ENCODE results near the gene DENR.

The DENR gene

GRCh38 chr12:122820138-122820537 is 67.5 kb downstream of the DENR start:
- H3K27ac ChIP-seq (replicated peaks) = peak overlapping the region; percentile 64
- H3K27me3 ChIP-seq (ENCODE audit: insufficient read depth, poor library complexity, severe bottlenecking) = no peaks in the 10 kb centered on the region
- H3K4me3 ChIP-seq (replicated peaks; ENCODE audit: insufficient read depth, low read length) = no peak overlapping the region
- peak in 1 of 2 experiments; percentile 56 for DNase-seq (ENCODE audit: low read depth in 1 of 2, low spot score in 1 of 2)
- TF ChIP-seq SPI1 (IDR thresholded peaks at IDR 0.05; ENCODE audit: borderline replicate concordance, low read depth) (peak; percentile 54; the same call in 1 of the 2 replicates), POLR2AphosphoS5 (IDR thresholded peaks at IDR 0.05; ENCODE audit: low read depth) (no peak), REST (IDR thresholded peaks at IDR 0.05; ENCODE audit: insufficient replicate concordance, low read depth) (no peak)

Measured in HL-60 (cell line).